ENCODE measurements around the gene RNASEH2B. TPM values are rescaled to one million over a fixed set of nuclear protein-coding genes. Genes with fewer than 3 reads are reported as not detected.

The RNASEH2B gene
- total and polyA plus RNA-seq, 2 donors (not counting 1 experiment from before 2014, with no cell fraction given): 64.0 to 151 TPM

GRCh38 chr13:51000571-51001260, 91.1 kb downstream of the RNASEH2B start:
- no peak overlapping the region for H3K9ac ChIP-seq (ENCODE audit: low read length)
- no peaks in the 10 kb centered on the region for H3K9me3 Mint-ChIP-seq (ENCODE audit: insufficient read depth)
- TF ChIP-seq EZH2 (IDR thresholded peaks at IDR 0.05; ENCODE audit: borderline replicate concordance, insufficient read depth, low read depth, low read length, poor library complexity, severe bottlenecking) (no peak), CTCF (IDR thresholded peaks at IDR 0.05) (no peak)
- H3K36me3 ChIP-seq (replicated peaks in 1 of 2; ENCODE audit: control extremely low read depth in 1 of 2, control insufficient read depth in 1 of 2, extremely low read depth in 1 of 2, insufficient read depth in 2 of 2, low read length in 1 of 2): no peaks in the 10 kb centered on the region
- H3K27me3 Mint-ChIP-seq: peaks cover 28% of the 10 kb centered on the region
- POLR2A ChIA-PET: no interaction called here
- intact Hi-C loops (cut with micrococcal nuclease): no loop called here
- no peak overlapping the region for H3K4me2 ChIP-seq (replicated peaks; ENCODE audit: low read depth, low read length, poor library complexity, severe bottlenecking)
- no peak for ATAC-seq (ENCODE audit: low read depth)
- 95% methylated on average over 13 of the region's 15 CpGs for WGBS (ENCODE audit: insufficient coverage)
- no peak overlapping the region for H2AFZ ChIP-seq (ENCODE audit: insufficient read depth, low read depth, low read length, poor library complexity, severe bottlenecking)
- H3K4me3 Mint-ChIP-seq: no peak overlapping the region
- H3K4me1 ChIP-seq (ENCODE audit: control insufficient read depth in 2 of 2, insufficient read depth in 2 of 2, low read length in 2 of 2): no peaks in the 10 kb centered on the region
- H3K9me3 ChIP-seq (ENCODE audit: control extremely low read depth in 1 of 3, control insufficient read depth in 2 of 3, insufficient read depth in 1 of 3, low read length in 2 of 3): no peaks in the 10 kb centered on the region
- no peak for DNase-seq
- H3K27ac Mint-ChIP-seq: no peak overlapping the region
- CTCF ChIA-PET: interaction anchor here (0.6 kb wide), 1 partner anchor 21 kb away, joined by 3 read pairs; no protein-coding TSS in a partner anchor
- H4K20me1 ChIP-seq (ENCODE audit: control insufficient read depth, insufficient read depth, low read length, poor library complexity, severe bottlenecking): no peaks in the 10 kb centered on the region
- H3K79me2 ChIP-seq (ENCODE audit: control insufficient read depth, insufficient read depth, low read length): no peaks in the 10 kb centered on the region
- H3K4me1 Mint-ChIP-seq: no peaks in the 10 kb centered on the region
- peaks cover 0 to 8% (median 0%) of the 10 kb centered on the region in 4 experiments for H3K27me3 ChIP-seq (replicated peaks in 1 of 4; ENCODE audit: control extremely low read depth in 1 of 4, control insufficient read depth in 3 of 4, insufficient read depth in 4 of 4, low read length in 3 of 4)
- H3K27ac ChIP-seq (ENCODE audit: low read length in 2 of 2): no peak overlapping the region
- H3K4me3 ChIP-seq (ENCODE audit: control extremely low read depth in 1 of 5, extremely low read depth in 1 of 5, insufficient read depth in 1 of 5, low read depth in 2 of 5, low read length in 4 of 5): no peak overlapping the region

- Histone ChIP-seq H3K4me1 (ENCODE audit: control insufficient read depth in 2 of 2, insufficient read depth in 2 of 2, low read length in 2 of 2) (no peaks in the 10 kb centered on the region), H3K79me2 (ENCODE audit: control insufficient read depth, insufficient read depth, low read length) (no peaks in the 10 kb centered on the region), H2AFZ (ENCODE audit: insufficient read depth, low read depth, low read length, poor library complexity, severe bottlenecking) (no peak overlapping the region), H3K4me3 (ENCODE audit: control extremely low read depth in 1 of 5, extremely low read depth in 1 of 5, insufficient read depth in 1 of 5, low read depth in 2 of 5, low read length in 4 of 5) (no peak overlapping the region), H3K9ac (ENCODE audit: low read length) (no peak overlapping the region), H3K9me3 (ENCODE audit: control extremely low read depth in 1 of 3, control insufficient read depth in 2 of 3, insufficient read depth in 1 of 3, low read length in 2 of 3) (no peaks in the 10 kb centered on the region), H4K20me1 (ENCODE audit: control insufficient read depth, insufficient read depth, low read length, poor library complexity, severe bottlenecking) (no peaks in the 10 kb centered on the region), H3K27ac (ENCODE audit: low read length in 2 of 2) (no peak overlapping the region), H3K4me2 (replicated peaks; ENCODE audit: low read depth, low read length, poor library complexity, severe bottlenecking) (no peak overlapping the region), H3K36me3 (replicated peaks in 1 of 2; ENCODE audit: control extremely low read depth in 1 of 2, control insufficient read depth in 1 of 2, extremely low read depth in 1 of 2, insufficient read depth in 2 of 2, low read length in 1 of 2) (no peaks in the 10 kb centered on the region), H3K27me3 (replicated peaks in 1 of 4; ENCODE audit: control extremely low read depth in 1 of 4, control insufficient read depth in 3 of 4, insufficient read depth in 4 of 4, low read length in 3 of 4) (peaks cover 0 to 8% (median 0%) of the 10 kb centered on the region in 4 experiments)
- TF ChIP-seq CTCF (IDR thresholded peaks at IDR 0.05) (no peak), EZH2 (IDR thresholded peaks at IDR 0.05; ENCODE audit: borderline replicate concordance, insufficient read depth, low read depth, low read length, poor library complexity, severe bottlenecking) (no peak)
- ChIA-PET POLR2A (no interaction called here), CTCF (interaction anchor here (0.6 kb wide), 1 partner anchor 20 kb away, joined by 3 read pairs; no protein-coding TSS in a partner anchor)
- peaks cover 28% of the 10 kb centered on the region for H3K27me3 Mint-ChIP-seq
- ATAC-seq (ENCODE audit: low read depth): no peak
- no peak overlapping the region for H3K4me3 Mint-ChIP-seq
- H3K27ac Mint-ChIP-seq: no peak overlapping the region
- no peak for DNase-seq
- no peaks in the 10 kb centered on the region for H3K4me1 Mint-ChIP-seq
- intact Hi-C loops (cut with micrococcal nuclease): no loop called here
- no peaks in the 10 kb centered on the region for H3K9me3 Mint-ChIP-seq (ENCODE audit: insufficient read depth)
- WGBS (ENCODE audit: insufficient coverage): 76% methylated on average over 8 of the region's 8 CpGs
Measured at GRCh38 chr13:51001335-51001734, 91.7 kb downstream of the RNASEH2B start.
